Large intestine (tissue), 3 donors: ENCODE measurements around the gene SLC22A3. TPM values are rescaled to one million over a fixed set of nuclear protein-coding genes. Genes with fewer than 3 reads are reported as not detected.

Experiments used
- DNase-seq, 2 donors: peaks; one replicate each; pipeline versions ENCODE4 v3.0.0 to v3.0.0-alpha.2; 2013
- H3K27ac ChIP-seq: one replicate; pipeline ENCODE4 v1.5.1; 2013; ENCODE audit warnings: low read length
- H3K27me3 ChIP-seq: 2 replicates; pipeline ENCODE4 v1.6.1; 2013; ENCODE audit warnings: low read length; ENCODE audit not compliant: control insufficient read depth, insufficient read depth
- H3K36me3 ChIP-seq: 2 replicates; pipeline ENCODE4 v1.6.1; 2013; ENCODE audit warnings: low read length; ENCODE audit not compliant: control insufficient read depth, insufficient read depth
- H3K4me1 ChIP-seq: one replicate; pipeline ENCODE4 v1.6.1; 2013; ENCODE audit warnings: low read length; ENCODE audit not compliant: control insufficient read depth, insufficient read depth
- H3K4me3 ChIP-seq: one replicate; pipeline ENCODE4 v1.5.1; 2013; ENCODE audit warnings: low read length
- H3K9me3 ChIP-seq: one replicate; pipeline ENCODE4 v1.6.1; 2013; ENCODE audit warnings: mild to moderate bottlenecking, low read depth, low read length, moderate library complexity; ENCODE audit not compliant: control insufficient read depth
- WGBS: methylation state at CpG from one replicate; pipeline ENCODE4 v1.1.5; 2013; ENCODE audit warnings: low lambda C conversion rate; ENCODE audit not compliant: insufficient coverage; 5-methylcytosine and 5-hydroxymethylcytosine counted together
- polyA plus RNA-seq: library from polyadenylated mRNA; unstranded; fragments of 120-200 nt; gene quantifications from one replicate; pipeline ENCODE4 v1.2.1, GENCODE V29; 2013

Gene SLC22A3
- polyA plus RNA-seq, 1 donor, result 2.5 TPM

DNA sequence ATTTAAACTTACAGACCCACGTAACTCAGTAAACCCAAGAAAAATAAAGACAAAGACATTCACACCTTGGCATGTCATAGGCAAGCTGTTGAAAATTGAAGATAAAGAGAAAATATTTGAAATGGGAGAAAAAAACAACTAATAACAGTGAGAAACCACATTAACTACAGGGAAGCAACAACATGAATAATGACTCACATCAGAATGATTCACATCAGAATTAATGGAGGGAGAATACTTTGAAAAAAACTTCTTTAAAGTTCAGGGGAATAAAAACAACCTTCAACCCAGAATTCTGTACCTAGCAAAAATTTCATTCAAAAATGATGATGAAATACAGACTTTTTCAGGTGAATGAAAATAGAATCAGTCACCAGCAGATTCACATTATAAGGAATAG, 32.9 kb upstream of the SLC22A3 start:
- H3K27ac ChIP-seq, result no peak overlapping the region
- no peaks in the 10 kb centered on the region for H3K36me3 ChIP-seq
- peaks cover 30% of the 10 kb centered on the region for H3K9me3 ChIP-seq
- no peaks in the 10 kb centered on the region for H3K27me3 ChIP-seq
- H3K4me1 ChIP-seq, result no peaks in the 10 kb centered on the region
- no peak for DNase-seq
- H3K4me3 ChIP-seq, result no peak overlapping the region
- WGBS, result 100% methylated on average over 1 of the region's 1 CpG

- DNase-seq, result no peak
- H3K27ac ChIP-seq, result no peak overlapping the region
- H3K27me3 ChIP-seq, result no peaks in the 10 kb centered on the region
- no peaks in the 10 kb centered on the region for H3K4me1 ChIP-seq
- peaks cover 24% of the 10 kb centered on the region for H3K9me3 ChIP-seq
- H3K4me3 ChIP-seq, result no peak overlapping the region
- H3K36me3 ChIP-seq, result no peaks in the 10 kb centered on the region
These were observed 31.9 kb upstream of the SLC22A3 start for GRCh38 chr6:160316261-160316660.

DNA sequence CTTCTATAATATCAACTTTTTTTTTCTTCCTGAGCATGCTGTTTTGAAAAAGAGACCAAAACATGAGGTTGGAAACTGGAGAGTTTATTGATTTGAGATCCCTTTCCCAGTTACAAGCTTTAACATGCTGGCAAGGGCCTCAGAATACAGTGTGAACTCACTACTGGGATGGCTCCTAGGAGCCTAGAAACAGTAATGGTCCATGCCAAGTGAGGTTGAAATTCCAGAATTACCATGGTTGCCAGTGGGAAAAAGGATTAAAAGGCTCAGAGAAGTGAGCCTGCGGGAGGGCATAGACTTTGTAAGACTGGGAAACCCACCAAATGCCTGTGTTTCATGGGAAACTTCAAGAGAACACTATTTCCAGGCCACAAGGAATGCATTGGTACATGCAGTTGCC, 28.9 kb upstream of the SLC22A3 start:
- WGBS, result no CpG with 5 or more reads among the region's 1 CpG
- DNase-seq, result no peak

DNA sequence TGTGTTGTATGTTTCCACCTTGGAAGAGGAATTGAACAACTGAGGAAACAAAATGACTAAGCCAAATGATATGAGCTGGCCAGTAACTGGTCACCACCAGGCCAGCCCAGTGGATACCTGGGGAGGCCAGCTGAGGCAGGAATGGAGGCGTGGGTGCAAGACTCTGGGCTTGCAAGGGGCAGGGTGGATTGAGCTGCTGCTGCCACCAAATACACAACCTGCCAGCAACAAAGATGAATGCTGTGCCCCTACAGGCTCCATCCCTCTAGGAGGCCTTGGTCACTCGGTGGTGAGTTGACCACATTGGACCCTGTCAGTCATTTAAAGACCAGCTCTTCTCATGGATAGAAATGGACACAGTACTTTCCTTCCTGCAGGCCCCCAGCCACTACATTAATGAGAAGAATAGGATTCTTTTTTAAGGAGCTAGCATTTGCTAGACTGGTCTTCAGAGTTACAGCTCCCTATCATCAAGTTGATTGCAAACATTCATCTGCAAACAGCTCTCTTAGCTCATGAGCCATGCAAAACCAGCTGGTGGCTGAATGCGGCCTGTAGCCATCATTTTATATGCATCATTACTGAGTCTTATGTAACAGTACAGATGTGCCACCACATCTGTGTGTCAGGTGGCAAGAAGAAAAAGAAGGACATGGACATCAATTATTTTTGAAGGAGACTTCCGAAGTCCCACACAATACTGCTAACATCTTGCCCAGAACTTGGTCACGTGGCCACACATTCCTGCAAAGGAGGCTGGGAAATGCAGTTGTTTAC, 26.3 kb upstream of the SLC22A3 start:
- no peak for DNase-seq
- WGBS, result no CpG with 5 or more reads among the region's 5 CpGs
- H3K27ac ChIP-seq, result no peak overlapping the region
- H3K27me3 ChIP-seq, result no peaks in the 10 kb centered on the region
- H3K4me3 ChIP-seq, result no peak overlapping the region
- H3K36me3 ChIP-seq, result no peaks in the 10 kb centered on the region
- H3K4me1 ChIP-seq, result no peaks in the 10 kb centered on the region
- H3K9me3 ChIP-seq, result no peaks in the 10 kb centered on the region

More for the DNA sequence above, 28.9 kb upstream of the SLC22A3 start:
- no peak overlapping the region for H3K4me3 ChIP-seq
- H3K27ac ChIP-seq, result no peak overlapping the region
- no peaks in the 10 kb centered on the region for H3K36me3 ChIP-seq
- H3K27me3 ChIP-seq, result no peaks in the 10 kb centered on the region
- no peaks in the 10 kb centered on the region for H3K4me1 ChIP-seq
- H3K9me3 ChIP-seq, result peaks cover 2% of the 10 kb centered on the region

GRCh38 chr6:160327981-160328380, 20.2 kb upstream of the SLC22A3 start:
- H3K27ac ChIP-seq, result no peak overlapping the region
- no peaks in the 10 kb centered on the region for H3K4me1 ChIP-seq
- H3K4me3 ChIP-seq, result no peak overlapping the region
- DNase-seq, result no peak
- no peaks in the 10 kb centered on the region for H3K27me3 ChIP-seq
- H3K9me3 ChIP-seq, result no peaks in the 10 kb centered on the region
- no CpG with 5 or more reads among the region's 3 CpGs for whole genome bisulfite sequencing
- no peaks in the 10 kb centered on the region for H3K36me3 ChIP-seq

DNA sequence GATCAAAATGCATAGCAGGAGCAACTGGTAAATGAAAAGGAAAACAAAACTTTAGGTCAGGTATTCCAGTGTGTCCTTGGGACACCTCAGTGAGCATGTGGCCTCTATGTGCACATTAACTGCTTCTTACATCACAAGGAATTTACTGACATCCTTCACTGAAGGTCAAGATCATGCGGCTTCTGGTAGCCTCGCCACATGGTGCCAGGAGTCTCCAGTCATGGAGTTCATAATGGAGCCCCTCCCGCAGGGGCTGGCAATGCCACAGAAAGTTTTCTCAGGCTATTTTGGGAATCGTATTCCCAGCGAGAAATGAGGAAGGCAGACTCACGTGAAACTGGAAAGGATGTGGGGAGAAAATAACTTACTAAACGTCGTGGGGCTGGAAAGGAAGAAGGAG, 19.7 kb upstream of the SLC22A3 start:
- no peaks in the 10 kb centered on the region for H3K9me3 ChIP-seq
- no peak overlapping the region for H3K27ac ChIP-seq
- no peaks in the 10 kb centered on the region for H3K36me3 ChIP-seq
- H3K4me3 ChIP-seq, result no peak overlapping the region
- no peak for DNase-seq
- H3K27me3 ChIP-seq, result no peaks in the 10 kb centered on the region
- no CpG with 5 or more reads among the region's 8 CpGs for WGBS
- no peaks in the 10 kb centered on the region for H3K4me1 ChIP-seq

GRCh38 chr6:160329188-160329587, 19.0 kb upstream of the SLC22A3 start:
- no CpG with 5 or more reads among the region's 7 CpGs for WGBS
- Histone ChIP-seq H3K36me3 (no peaks in the 10 kb centered on the region), H3K9me3 (no peaks in the 10 kb centered on the region), H3K4me1 (no peaks in the 10 kb centered on the region), H3K4me3 (no peak overlapping the region), H3K27ac (no peak overlapping the region), H3K27me3 (no peaks in the 10 kb centered on the region)
- no peak for DNase-seq

GRCh38 chr6:160330619-160331018, 17.6 kb upstream of the SLC22A3 start:
- Histone ChIP-seq H3K4me3 (no peak overlapping the region), H3K4me1 (no peaks in the 10 kb centered on the region), H3K36me3 (no peaks in the 10 kb centered on the region), H3K27me3 (no peaks in the 10 kb centered on the region), H3K27ac (no peak overlapping the region), H3K9me3 (no peaks in the 10 kb centered on the region)
- DNase-seq, result no peak
- WGBS, result 100% methylated on average over 1 of the region's 5 CpGs

- DNase-seq, result no peak
- Histone ChIP-seq H3K27me3 (no peaks in the 10 kb centered on the region), H3K9me3 (no peaks in the 10 kb centered on the region), H3K4me3 (no peak overlapping the region), H3K4me1 (no peaks in the 10 kb centered on the region), H3K36me3 (no peaks in the 10 kb centered on the region), H3K27ac (no peak overlapping the region)
- WGBS, result 86% methylated on average over 3 of the region's 5 CpGs
These were observed 17.0 kb upstream of the SLC22A3 start for GRCh38 chr6:160331204-160331603.

DNA sequence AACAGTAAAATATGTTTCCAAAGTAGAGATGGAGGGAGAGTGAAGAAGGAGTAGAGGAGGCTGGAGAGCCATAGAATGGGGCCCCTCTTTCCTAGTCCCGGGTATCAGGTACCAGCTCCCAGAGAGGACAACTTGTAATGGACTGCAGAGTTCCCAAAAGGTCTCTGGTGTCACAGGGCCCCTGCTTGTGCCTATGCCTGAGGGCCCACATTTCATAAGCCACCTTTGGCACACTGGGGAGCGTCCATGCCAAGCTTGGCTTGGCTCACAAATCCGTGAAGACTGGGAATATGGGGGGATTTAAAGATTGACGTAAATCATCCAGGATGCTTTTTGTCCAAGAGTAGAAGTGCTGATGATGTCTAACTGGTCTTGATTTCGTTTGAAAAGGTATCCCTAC, 16.4 kb upstream of the SLC22A3 start:
- Histone ChIP-seq H3K4me1 (no peaks in the 10 kb centered on the region), H3K27me3 (no peaks in the 10 kb centered on the region), H3K27ac (no peak overlapping the region), H3K4me3 (no peak overlapping the region), H3K9me3 (no peaks in the 10 kb centered on the region), H3K36me3 (no peaks in the 10 kb centered on the region)
- no peak for DNase-seq
- no CpG with 5 or more reads among the region's 5 CpGs for WGBS

DNA sequence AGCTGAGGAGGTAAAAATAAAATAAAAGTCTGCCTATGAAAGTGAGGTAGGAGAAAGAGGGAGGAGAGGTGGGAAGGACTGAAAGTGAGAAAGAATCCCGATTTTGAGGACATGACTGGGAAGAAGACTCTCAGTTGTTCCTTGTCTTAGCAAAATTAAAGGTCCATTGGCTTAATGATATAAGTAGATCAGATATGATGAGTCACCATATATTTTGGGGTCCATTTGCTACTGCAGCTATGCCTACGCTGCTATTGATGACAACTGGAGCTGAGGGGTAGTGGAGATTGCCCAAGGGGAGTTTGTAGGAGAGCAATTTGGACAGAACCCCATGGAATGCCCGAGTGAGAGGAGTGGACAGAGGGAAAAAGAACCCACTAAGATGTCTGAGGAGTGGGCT, 15.1 kb upstream of the SLC22A3 start:
- no peaks in the 10 kb centered on the region for H3K9me3 ChIP-seq
- H3K27me3 ChIP-seq, result no peaks in the 10 kb centered on the region
- no peak overlapping the region for H3K4me3 ChIP-seq
- H3K4me1 ChIP-seq, result no peaks in the 10 kb centered on the region
- H3K27ac ChIP-seq, result no peak overlapping the region
- WGBS, result no CpG with 5 or more reads among the region's 3 CpGs
- DNase-seq, result no peak
- H3K36me3 ChIP-seq, result no peaks in the 10 kb centered on the region
